IMR-90 (cell line): ENCODE measurements around the gene SKP1. TPM values are rescaled to one million over a fixed set of nuclear protein-coding genes. Genes with fewer than 3 reads are reported as not detected.

ENCODE experiments used
- ATAC-seq: fragments of 200-7000 bp; cut with Tn5 transposase; 2 replicates; pipeline ENCODE4 v1.9.1; 2020; ENCODE audit warnings: low read depth, mild to moderate bottlenecking, moderate library complexity
- BruUV-seq: library from RNA; stranded (reverse); fragments of 400-500 nt; replicated peaks from 2 replicates; lab custom pipeline; 2021; lab: Mats Ljungman, UMichigan
- CTCF ChIA-PET: fragments of 300-600 bp; formaldehyde crosslinking; extraction: SDS; loops from one replicate; lab custom pipeline; 2021; ENCODE audit warnings: antibody characterized with exemption; lab: Yijun Ruan, JAX
- POLR2A ChIA-PET: fragments of 300-600 bp; sonication (Branson Sonifier 250); formaldehyde crosslinking; loops from one replicate; lab custom pipeline; 2022; ENCODE audit warnings: antibody characterized with exemption; ENCODE audit not compliant: unreplicated experiment; lab: Charles Lee
- DNase-seq: peaks from one replicate; pipeline ENCODE4 v3.0.0; 2013
- H2AFZ ChIP-seq: replicated peaks from 2 replicates; pipeline ENCODE3; 2013; ENCODE audit warnings: low read length, mild to moderate bottlenecking; ENCODE audit not compliant: poor library complexity
- H2AK5ac ChIP-seq: 2 replicates; pipeline ENCODE4 v1.6.1; 2013; ENCODE audit warnings: low read depth, low read length, inconsistent platforms
- H2AK9ac ChIP-seq: replicated peaks from 2 replicates; pipeline ENCODE3; 2013; ENCODE audit warnings: mild to moderate bottlenecking, low read depth, low read length, moderate library complexity; ENCODE audit not compliant: poor library complexity
- H2BK120ac ChIP-seq: 2 replicates; pipeline ENCODE4 v1.6.1; 2013; ENCODE audit warnings: low read depth, low read length, inconsistent platforms
- H2BK15ac ChIP-seq: 3 replicates; pipeline ENCODE4 v1.6.1; 2013; ENCODE audit warnings: low read depth, low read length, inconsistent platforms
- H2BK20ac ChIP-seq: 2 replicates; pipeline ENCODE4 v1.6.1; 2013; ENCODE audit warnings: low read depth, mild to moderate bottlenecking, inconsistent platforms, low read length, moderate library complexity
- H2BK5ac ChIP-seq: 2 replicates; pipeline ENCODE4 v1.6.1; 2013; ENCODE audit warnings: mild to moderate bottlenecking, low read depth, low read length, inconsistent platforms; ENCODE audit not compliant: poor library complexity, severe bottlenecking
- H3K14ac ChIP-seq: replicated peaks from 2 replicates; pipeline ENCODE4 v1.6.1; 2013; ENCODE audit warnings: low read depth, low read length, inconsistent platforms
- H3K18ac ChIP-seq: 2 replicates; pipeline ENCODE4 v1.6.1; 2013; ENCODE audit warnings: low read depth, low read length, control low read depth
- H3K23ac ChIP-seq: 2 replicates; pipeline ENCODE4 v1.6.1; 2013; ENCODE audit warnings: low read depth, low read length, inconsistent platforms
- H3K27ac ChIP-seq: 2 replicates; pipeline ENCODE4 v1.5.1; 2013; ENCODE audit warnings: mild to moderate bottlenecking, control low read depth, low read length; ENCODE audit not compliant: insufficient read depth
- H3K27me3 ChIP-seq: 2 replicates; pipeline ENCODE4 v1.6.1; 2013; ENCODE audit warnings: low read length; ENCODE audit not compliant: control insufficient read depth, insufficient read depth
- H3K36me3 ChIP-seq: 2 replicates; pipeline ENCODE4 v1.6.1; 2013; ENCODE audit warnings: low read length, mixed read lengths; ENCODE audit not compliant: control insufficient read depth, insufficient read depth
- H3K4ac ChIP-seq: 2 replicates; pipeline ENCODE4 v1.6.1; 2013; ENCODE audit warnings: low read depth, low read length, inconsistent platforms
- H3K4me1 ChIP-seq: 2 replicates; pipeline ENCODE4 v1.6.1; 2013; ENCODE audit warnings: low read length, mixed read lengths; ENCODE audit not compliant: control insufficient read depth, insufficient read depth
- H3K4me2 ChIP-seq: 2 replicates; pipeline ENCODE4 v1.6.1; 2013; ENCODE audit warnings: low read depth, mild to moderate bottlenecking, control low read depth, low read length, moderate library complexity
- H3K4me3 ChIP-seq: 2 replicates; pipeline ENCODE4 v1.5.1; 2013; ENCODE audit warnings: low read depth, mild to moderate bottlenecking, control low read depth, low read length, moderate library complexity; ENCODE audit not compliant: insufficient read depth
- H3K56ac ChIP-seq: 2 replicates; pipeline ENCODE4 v1.6.1; 2013; ENCODE audit warnings: low read length, inconsistent platforms; ENCODE audit not compliant: insufficient read depth; ENCODE audit errors: extremely low read depth
- H3K79me1 ChIP-seq, 2 experiments: 2 replicates each; pipeline ENCODE4 v1.6.1; 2013; ENCODE audit warnings: low read length in 2 of 2, inconsistent platforms in 1 of 2, low read depth in 1 of 2
- H3K9ac ChIP-seq: 2 replicates; pipeline ENCODE4 v1.6.1; 2013; ENCODE audit warnings: low read depth, low read length, control low read depth
- H3K9me1 ChIP-seq: 2 replicates; pipeline ENCODE4 v1.6.1; 2013; ENCODE audit warnings: low read length, inconsistent platforms; ENCODE audit not compliant: insufficient read depth
- H3K9me3 ChIP-seq: 2 replicates; pipeline ENCODE4 v1.6.1; 2013; ENCODE audit warnings: low read length; ENCODE audit not compliant: control insufficient read depth, insufficient read depth
- H4K20me1 ChIP-seq: 2 replicates; pipeline ENCODE4 v1.6.1; 2013; ENCODE audit warnings: low read length, inconsistent platforms; ENCODE audit not compliant: insufficient read depth
- H4K5ac ChIP-seq: 2 replicates; pipeline ENCODE4 v1.6.1; 2013; ENCODE audit warnings: mild to moderate bottlenecking, low read depth, low read length, control low read depth
- H4K8ac ChIP-seq, 2 experiments: 2 replicates each; pipeline ENCODE4 v1.6.1; 2013; ENCODE audit warnings: low read depth in 2 of 2, low read length in 2 of 2, control low read depth in 1 of 2, inconsistent platforms in 1 of 2
- H4K91ac ChIP-seq: 2 replicates; pipeline ENCODE4 v1.6.1; 2013; ENCODE audit warnings: low read depth, low read length, inconsistent platforms; ENCODE audit not compliant: insufficient read depth
- CHD1 ChIP-seq: IDR thresholded peaks from 2 replicates; pipeline ENCODE4 v1.6.1; 2012; ENCODE audit warnings: low read depth, low read length, improper control_type of control experiment
- NFE2L2 ChIP-seq: fragments of 150-350 bp; IDR thresholded peaks from 2 replicates; pipeline ENCODE4 v1.6.1; 2016; ENCODE audit warnings: low read depth, mild to moderate bottlenecking, low read length
- POLR2A ChIP-seq: IDR thresholded peaks from 2 replicates; pipeline ENCODE4 v1.6.1; 2012; ENCODE audit warnings: mild to moderate bottlenecking, low read depth, low read length
- RFX5 ChIP-seq: IDR thresholded peaks from 2 replicates; pipeline ENCODE4 v1.8.0; 2012; ENCODE audit warnings: low read depth, mild to moderate bottlenecking, low read length, moderate library complexity
- WGBS, 2 experiments: methylation state at CpG; one replicate each; pipeline versions ENCODE4 v1.1.5 to v1.1.7; 2013; ENCODE audit warnings: missing lambda C conversion rate in 2 of 2; ENCODE audit not compliant: insufficient read length in 1 of 2; ENCODE audit errors: extremely low coverage in 2 of 2; 5-methylcytosine and 5-hydroxymethylcytosine counted together
- dilution Hi-C: fragments of 300-500 bp; cut with HindIII; formaldehyde crosslinking; loops from one replicate; pipeline ENCODE4 v1.14.3; 2018; ENCODE audit warnings: low sequenced_read_pairs; ENCODE audit not compliant: unreplicated experiment
- in situ Hi-C: fragments of 300-500 bp; cut with MboI; formaldehyde crosslinking; loops from 3 replicates; pipeline ENCODE4 v1.14.3; 2019; ENCODE audit warnings: low sequenced_read_pairs, inconsistent platforms, mixed read lengths
- intact Hi-C: fragments of 100-400 bp; cut with micrococcal nuclease; formaldehyde crosslinking; loops from 2 replicates; pipeline ENCODE4 v1.10.0; 2022
- polyA plus RNA-seq, 3 experiments: library from polyadenylated mRNA; depleted of rRNA; stranded (reverse); fragments of >200 nt; gene quantifications; 2 replicates each; pipeline ENCODE4 v1.2.3, GENCODE V29; 2012; ENCODE audit warnings: low replicate concordance in 1 of 3
- total RNA-seq: library from RNA; depleted of rRNA; stranded (reverse); fragments of >200 nt; gene quantifications from 2 replicates; pipeline ENCODE4 v1.2.3, GENCODE V29; 2012

The SKP1 gene
- total and polyA plus RNA-seq, 2 of the 4 experiments (the other 2 are of a cell fraction), result 206 to 618 TPM

DNA sequence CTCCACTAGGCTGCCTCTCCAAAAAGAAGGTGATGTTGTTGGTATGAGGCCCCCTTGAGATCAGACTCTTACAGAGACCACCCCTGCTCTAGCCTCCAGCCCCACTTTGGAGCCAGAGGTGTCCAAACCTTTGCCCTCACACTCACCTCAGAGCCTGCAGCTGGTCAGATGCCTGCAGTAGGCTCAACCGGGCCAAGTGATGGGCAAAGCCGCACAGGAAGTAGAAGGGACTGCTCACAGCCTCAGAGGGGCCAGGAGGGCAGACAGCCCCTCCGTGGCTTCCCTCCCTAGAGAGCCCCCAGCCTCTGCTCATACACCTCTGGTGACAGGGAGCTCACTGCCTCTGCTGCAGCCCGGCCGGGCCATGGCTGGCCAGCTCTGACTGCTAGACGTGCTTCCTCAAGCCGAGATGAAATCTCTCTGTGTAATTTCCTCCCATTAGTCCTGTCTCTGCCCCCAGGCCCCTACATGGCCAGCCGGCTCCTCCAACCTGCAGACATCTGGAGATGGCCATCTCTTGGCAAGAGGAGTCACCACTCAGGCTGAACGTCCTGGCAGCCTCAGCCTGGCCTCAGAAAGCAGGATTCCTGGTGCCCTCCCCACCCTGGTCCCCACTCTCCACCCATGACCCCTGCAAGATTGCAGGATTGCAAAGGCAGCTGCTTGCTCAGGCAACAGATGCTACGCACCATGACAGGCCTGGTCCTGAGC is 69.6 kb downstream of the SKP1 start:
- Histone ChIP-seq H4K5ac (no peak overlapping the region), H2BK20ac (no peak overlapping the region), H4K91ac (no peak overlapping the region), H4K8ac (no peak overlapping the region), H4K20me1 (no peaks in the 10 kb centered on the region), H3K9me3 (no peaks in the 10 kb centered on the region), H3K36me3 (no peaks in the 10 kb centered on the region), H2BK5ac (no peak overlapping the region), H3K14ac (no peak overlapping the region), H3K56ac (no peak overlapping the region), H3K4me3 (no peak overlapping the region), H3K23ac (no peak overlapping the region), H2AK9ac (no peak overlapping the region), H2BK15ac (no peak overlapping the region), H3K79me1 (no peaks in the 10 kb centered on the region), H3K9me1 (no peaks in the 10 kb centered on the region), H2AK5ac (no peak overlapping the region), H3K4me1 (no peaks in the 10 kb centered on the region), H2BK120ac (no peak overlapping the region), H3K9ac (no peak overlapping the region), H2AFZ (no peak overlapping the region), H3K4me2 (no peak overlapping the region), H3K27ac (no peak overlapping the region), H3K18ac (no peak overlapping the region), H3K27me3 (peaks cover 6% of the 10 kb centered on the region; the same call in 1 of the 2 replicates), H3K4ac (no peak overlapping the region)
- intact Hi-C loops, result no loop called here
- no peak for TF ChIP-seq NFE2L2
- no peak for TF ChIP-seq POLR2A
- TF ChIP-seq CHD1, result no peak
- TF ChIP-seq RFX5, result no peak
- ChIA-PET CTCF (no interaction called here), POLR2A (no interaction called here)
- no TSS peak for BruUV-seq
- WGBS, 2 experiments, result 94% methylated on average over 6 of the region's 10 CpGs; no CpG with 5 or more reads in 1 of the 2 experiments
- DNase-seq (no peak), ATAC-seq (no peak)
- dilution Hi-C loops, result no loop called here
- in situ Hi-C loops, result no loop called here
